Fibroblast of the aortic adventitia (primary cell): Measurements from ENCODE around the gene LCT. TPM values are rescaled to one million over a fixed set of nuclear protein-coding genes. Genes with fewer than 3 reads are reported as not detected.

Experiments used
- DNase-seq: peaks from one replicate; pipeline ENCODE4 v3.0.0-alpha.2; 2010; ENCODE audit warnings: low read depth
- H3K4me3 ChIP-seq: 2 replicates; pipeline ENCODE4 v1.5.1; 2011; ENCODE audit warnings: low read depth, mild to moderate bottlenecking, control low read depth, low read length, moderate library complexity
- total RNA-seq: library from RNA; depleted of rRNA; stranded (reverse); fragments of >200 nt; gene quantifications from 2 replicates; pipeline ENCODE4 v1.2.3, GENCODE V29; 2012; ENCODE audit warnings: low replicate concordance
- TF ChIP-seq, protein P1 (sequence below): IDR thresholded peaks from 2 replicates; pipeline ENCODE4 v1.5.1; 2011; ENCODE audit warnings: mild to moderate bottlenecking, low read length, control low read depth, inconsistent platforms; ENCODE audit not compliant: insufficient read depth

The LCT gene
- total RNA-seq, 1 donor: not detected

DNA sequence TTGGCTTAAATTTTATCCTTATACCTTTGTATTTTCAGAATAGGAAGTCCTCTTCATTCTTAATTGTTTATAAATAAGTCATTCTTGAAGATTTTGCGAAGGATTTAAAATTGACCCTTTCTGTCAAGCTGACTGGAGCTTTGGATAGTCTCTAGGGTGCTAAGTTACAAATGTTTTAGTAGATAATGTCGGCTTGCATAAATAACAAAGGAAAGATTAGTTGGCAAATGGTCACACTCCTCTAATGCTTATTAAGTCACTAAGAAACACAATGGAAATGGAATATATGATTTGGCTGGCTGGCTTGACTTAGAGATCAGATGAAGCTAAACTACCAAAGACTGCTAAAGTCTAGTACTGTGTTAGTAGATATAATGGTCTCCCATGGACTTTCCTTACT is 54.8 kb downstream of the LCT start:
- H3K4me3 ChIP-seq: no peak overlapping the region
- DNase-seq: no peak
- TF ChIP-seq, protein P1, sequence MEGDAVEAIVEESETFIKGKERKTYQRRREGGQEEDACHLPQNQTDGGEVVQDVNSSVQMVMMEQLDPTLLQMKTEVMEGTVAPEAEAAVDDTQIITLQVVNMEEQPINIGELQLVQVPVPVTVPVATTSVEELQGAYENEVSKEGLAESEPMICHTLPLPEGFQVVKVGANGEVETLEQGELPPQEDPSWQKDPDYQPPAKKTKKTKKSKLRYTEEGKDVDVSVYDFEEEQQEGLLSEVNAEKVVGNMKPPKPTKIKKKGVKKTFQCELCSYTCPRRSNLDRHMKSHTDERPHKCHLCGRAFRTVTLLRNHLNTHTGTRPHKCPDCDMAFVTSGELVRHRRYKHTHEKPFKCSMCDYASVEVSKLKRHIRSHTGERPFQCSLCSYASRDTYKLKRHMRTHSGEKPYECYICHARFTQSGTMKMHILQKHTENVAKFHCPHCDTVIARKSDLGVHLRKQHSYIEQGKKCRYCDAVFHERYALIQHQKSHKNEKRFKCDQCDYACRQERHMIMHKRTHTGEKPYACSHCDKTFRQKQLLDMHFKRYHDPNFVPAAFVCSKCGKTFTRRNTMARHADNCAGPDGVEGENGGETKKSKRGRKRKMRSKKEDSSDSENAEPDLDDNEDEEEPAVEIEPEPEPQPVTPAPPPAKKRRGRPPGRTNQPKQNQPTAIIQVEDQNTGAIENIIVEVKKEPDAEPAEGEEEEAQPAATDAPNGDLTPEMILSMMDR: no peak

DNA sequence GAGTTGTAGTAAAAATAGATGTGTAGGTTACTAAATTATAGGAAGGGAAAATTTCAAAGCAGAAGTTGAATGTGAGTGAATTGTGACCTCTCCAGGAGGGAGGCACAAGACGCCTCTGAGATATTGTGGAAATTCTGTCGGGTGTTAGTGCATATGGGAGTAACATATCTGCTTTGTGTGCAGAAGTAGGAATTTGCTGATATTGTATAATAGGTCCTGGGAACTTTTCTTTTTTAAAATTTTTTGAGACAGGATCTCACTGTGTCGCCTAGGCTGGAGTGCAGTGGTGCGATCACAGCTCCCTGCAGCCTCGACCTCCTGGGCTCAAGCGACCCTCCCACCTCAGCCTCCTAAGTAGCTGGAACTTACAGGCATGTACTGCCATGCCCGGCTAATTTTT is 60.6 kb downstream of the LCT start:
- H3K4me3 ChIP-seq: no peak overlapping the region
- no peak for DNase-seq
- TF ChIP-seq, protein P1: no peak

DNA sequence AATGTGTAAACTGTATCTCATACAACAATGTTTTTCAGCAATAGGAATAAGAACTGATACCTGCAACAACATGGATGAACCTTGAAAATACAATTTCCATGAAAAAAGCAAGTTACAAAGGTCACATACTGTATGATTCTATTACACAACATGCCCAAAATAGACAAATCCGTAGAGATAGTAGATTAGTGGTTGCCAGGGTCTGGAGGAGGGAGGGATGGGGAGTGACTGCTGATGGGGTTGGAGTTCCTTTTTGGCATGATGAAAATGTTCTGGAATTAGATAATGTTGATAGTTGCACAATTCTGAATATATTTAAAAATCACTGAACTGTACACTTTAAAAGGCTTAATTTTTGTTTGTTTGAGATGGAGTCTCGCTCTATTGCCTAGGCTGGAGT is 61.6 kb downstream of the LCT start:
- TF ChIP-seq, protein P1: no peak
- DNase-seq: peak; percentile 79
- no peak overlapping the region for H3K4me3 ChIP-seq

DNA sequence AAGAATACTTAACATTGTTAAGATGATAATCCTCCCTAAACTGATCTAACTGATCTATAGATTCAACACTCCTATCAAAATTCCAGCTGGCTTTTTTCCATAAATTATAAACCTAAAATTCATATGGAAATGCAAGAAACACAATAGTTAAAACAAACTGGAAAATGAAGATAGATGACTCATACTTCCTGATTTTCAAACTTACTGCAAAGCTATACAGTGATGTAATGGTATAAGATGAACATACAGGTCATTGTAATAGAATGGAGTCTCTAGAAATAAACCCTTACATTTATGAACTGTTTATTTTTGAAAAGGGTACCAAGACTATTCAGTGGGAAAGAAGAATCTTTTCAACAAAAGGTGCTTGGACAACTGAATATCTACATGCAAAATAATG is 63.1 kb downstream of the LCT start:
- peak; percentile 5 for DNase-seq
- no peak overlapping the region for H3K4me3 ChIP-seq
- TF ChIP-seq, protein P1: no peak

DNA sequence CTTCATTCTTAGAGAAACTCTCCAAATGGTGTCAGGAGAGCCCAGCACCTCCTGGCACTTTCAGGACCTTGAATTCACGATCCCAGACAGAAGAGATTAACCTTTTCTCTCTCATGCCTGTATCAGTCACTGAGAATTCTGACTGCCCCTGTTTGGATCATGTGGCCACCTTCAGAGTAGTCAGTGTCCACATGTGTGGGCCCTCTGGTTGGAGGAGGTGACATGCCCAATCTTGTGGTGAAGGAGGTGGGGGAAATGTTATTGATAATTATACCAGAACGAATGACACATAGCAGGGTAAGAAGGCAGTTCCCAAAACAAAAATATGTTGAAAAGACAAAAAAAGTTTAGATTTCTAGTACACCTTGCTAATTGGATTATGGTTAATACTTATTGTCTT is 63.7 kb downstream of the LCT start:
- H3K4me3 ChIP-seq: no peak overlapping the region
- TF ChIP-seq, protein P1: no peak
- no peak for DNase-seq

DNA sequence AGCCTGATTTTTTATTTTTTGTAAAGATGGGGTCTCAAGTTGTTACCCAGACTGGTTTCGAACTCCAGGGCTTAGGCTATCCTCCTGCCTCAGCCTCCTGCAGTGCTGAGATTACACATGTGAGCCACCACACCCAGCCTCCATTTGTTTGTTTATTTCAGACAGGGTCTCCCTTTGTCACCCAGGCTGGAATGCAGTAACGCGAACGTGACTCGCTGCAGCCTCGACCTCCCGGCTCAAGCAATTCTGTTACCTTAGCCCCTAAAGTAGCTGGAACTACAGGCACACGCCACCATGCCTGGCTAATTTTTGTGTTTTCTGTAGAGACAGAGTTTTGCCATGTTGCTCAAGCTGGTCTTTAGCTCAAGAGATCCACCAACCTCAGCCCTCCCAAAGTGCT is 68.1 kb downstream of the LCT start:
- no peak for DNase-seq
- no peak overlapping the region for H3K4me3 ChIP-seq
- TF ChIP-seq, protein P1: no peak

DNA sequence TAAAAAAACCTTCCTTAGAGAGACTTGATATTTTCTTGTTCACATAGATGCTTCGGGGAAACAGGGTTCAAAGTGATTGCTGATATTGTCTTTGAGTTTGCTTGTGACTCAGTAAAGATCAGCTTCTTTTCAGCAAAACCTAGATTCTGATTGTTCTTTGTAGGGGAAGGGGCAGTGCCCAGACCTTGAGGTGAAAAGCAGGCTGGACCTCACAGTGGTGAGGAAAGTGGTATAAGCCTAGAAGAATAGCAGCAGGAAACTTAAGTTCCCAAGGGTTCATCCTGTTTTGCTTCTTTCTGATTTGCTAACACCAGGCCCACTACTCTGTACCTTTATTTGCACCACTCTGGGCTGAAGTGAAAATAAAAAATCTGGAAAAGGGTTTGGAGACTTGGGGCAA is 74.5 kb downstream of the LCT start:
- no peak for DNase-seq
- H3K4me3 ChIP-seq: no peak overlapping the region
- TF ChIP-seq, protein P1: no peak
